ENCODE measurements around the gene RYR2.

- TF ChIP-seq, protein P1, sequence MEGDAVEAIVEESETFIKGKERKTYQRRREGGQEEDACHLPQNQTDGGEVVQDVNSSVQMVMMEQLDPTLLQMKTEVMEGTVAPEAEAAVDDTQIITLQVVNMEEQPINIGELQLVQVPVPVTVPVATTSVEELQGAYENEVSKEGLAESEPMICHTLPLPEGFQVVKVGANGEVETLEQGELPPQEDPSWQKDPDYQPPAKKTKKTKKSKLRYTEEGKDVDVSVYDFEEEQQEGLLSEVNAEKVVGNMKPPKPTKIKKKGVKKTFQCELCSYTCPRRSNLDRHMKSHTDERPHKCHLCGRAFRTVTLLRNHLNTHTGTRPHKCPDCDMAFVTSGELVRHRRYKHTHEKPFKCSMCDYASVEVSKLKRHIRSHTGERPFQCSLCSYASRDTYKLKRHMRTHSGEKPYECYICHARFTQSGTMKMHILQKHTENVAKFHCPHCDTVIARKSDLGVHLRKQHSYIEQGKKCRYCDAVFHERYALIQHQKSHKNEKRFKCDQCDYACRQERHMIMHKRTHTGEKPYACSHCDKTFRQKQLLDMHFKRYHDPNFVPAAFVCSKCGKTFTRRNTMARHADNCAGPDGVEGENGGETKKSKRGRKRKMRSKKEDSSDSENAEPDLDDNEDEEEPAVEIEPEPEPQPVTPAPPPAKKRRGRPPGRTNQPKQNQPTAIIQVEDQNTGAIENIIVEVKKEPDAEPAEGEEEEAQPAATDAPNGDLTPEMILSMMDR (IDR thresholded peaks at IDR 0.05), result no peak
- TF ChIP-seq, protein P2, sequence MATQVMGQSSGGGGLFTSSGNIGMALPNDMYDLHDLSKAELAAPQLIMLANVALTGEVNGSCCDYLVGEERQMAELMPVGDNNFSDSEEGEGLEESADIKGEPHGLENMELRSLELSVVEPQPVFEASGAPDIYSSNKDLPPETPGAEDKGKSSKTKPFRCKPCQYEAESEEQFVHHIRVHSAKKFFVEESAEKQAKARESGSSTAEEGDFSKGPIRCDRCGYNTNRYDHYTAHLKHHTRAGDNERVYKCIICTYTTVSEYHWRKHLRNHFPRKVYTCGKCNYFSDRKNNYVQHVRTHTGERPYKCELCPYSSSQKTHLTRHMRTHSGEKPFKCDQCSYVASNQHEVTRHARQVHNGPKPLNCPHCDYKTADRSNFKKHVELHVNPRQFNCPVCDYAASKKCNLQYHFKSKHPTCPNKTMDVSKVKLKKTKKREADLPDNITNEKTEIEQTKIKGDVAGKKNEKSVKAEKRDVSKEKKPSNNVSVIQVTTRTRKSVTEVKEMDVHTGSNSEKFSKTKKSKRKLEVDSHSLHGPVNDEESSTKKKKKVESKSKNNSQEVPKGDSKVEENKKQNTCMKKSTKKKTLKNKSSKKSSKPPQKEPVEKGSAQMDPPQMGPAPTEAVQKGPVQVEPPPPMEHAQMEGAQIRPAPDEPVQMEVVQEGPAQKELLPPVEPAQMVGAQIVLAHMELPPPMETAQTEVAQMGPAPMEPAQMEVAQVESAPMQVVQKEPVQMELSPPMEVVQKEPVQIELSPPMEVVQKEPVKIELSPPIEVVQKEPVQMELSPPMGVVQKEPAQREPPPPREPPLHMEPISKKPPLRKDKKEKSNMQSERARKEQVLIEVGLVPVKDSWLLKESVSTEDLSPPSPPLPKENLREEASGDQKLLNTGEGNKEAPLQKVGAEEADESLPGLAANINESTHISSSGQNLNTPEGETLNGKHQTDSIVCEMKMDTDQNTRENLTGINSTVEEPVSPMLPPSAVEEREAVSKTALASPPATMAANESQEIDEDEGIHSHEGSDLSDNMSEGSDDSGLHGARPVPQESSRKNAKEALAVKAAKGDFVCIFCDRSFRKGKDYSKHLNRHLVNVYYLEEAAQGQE (IDR thresholded peaks at IDR 0.05; ENCODE audit: insufficient read depth in 1 of 2, low read depth in 2 of 2, low read length in 1 of 2), result no peak
Observed at GRCh38 chr1:237751090-237751489, 709.1 kb downstream of the RYR2 start.

Data from Panc1 (cell line).